ENCODE data around the gene NTRK3.
A peak's percentile ranks its signal among the peaks of the same experiment; 100 is the strongest.

NTRK3 gene

GRCh38 chr15:87887177-87887576, 369.4 kb downstream of the NTRK3 start:
- no peak for TF ChIP-seq CTCF (IDR thresholded peaks at IDR 0.05; ENCODE audit: low read depth, low read length)
- no peak overlapping the region for H3K4me3 ChIP-seq (ENCODE audit: low read depth, low read length)
- in situ Hi-C loops (cut with HindIII; ENCODE audit: low sequenced_read_pairs): no loop called here
- no peak for DNase-seq (ENCODE audit: low read depth, low spot score)

GRCh38 chr15:87881026-87881425, 375.5 kb downstream of the NTRK3 start:
- H3K4me3 ChIP-seq (ENCODE audit: low read depth, low read length): no peak overlapping the region
- no peak for TF ChIP-seq CTCF (IDR thresholded peaks at IDR 0.05; ENCODE audit: low read depth, low read length)
- in situ Hi-C loops (cut with HindIII; ENCODE audit: low sequenced_read_pairs): no loop called here
- no peak for DNase-seq (ENCODE audit: low read depth, low spot score)

GRCh38 chr15:87877822-87878542, 378.6 kb downstream of the NTRK3 start:
- TF ChIP-seq CTCF (IDR thresholded peaks at IDR 0.05; ENCODE audit: low read depth, low read length): no peak
- in situ Hi-C loops (cut with HindIII; ENCODE audit: low sequenced_read_pairs): no loop called here
- peak; percentile 6 for DNase-seq (ENCODE audit: low read depth, low spot score)
- no peak overlapping the region for H3K4me3 ChIP-seq (ENCODE audit: low read depth, low read length)

GRCh38 chr15:87877114-87877810, 379.3 kb downstream of the NTRK3 start:
- no peak overlapping the region for H3K4me3 ChIP-seq (ENCODE audit: low read depth, low read length)
- peak; percentile 55 for DNase-seq (ENCODE audit: low read depth, low spot score)
- in situ Hi-C loops (cut with HindIII; ENCODE audit: low sequenced_read_pairs): no loop called here
- no peak for TF ChIP-seq CTCF (IDR thresholded peaks at IDR 0.05; ENCODE audit: low read depth, low read length)

GRCh38 chr15:87874896-87875711, 381.4 kb downstream of the NTRK3 start:
- peak; percentile 66 for DNase-seq (ENCODE audit: low read depth, low spot score)
- in situ Hi-C loops (cut with HindIII; ENCODE audit: low sequenced_read_pairs): no loop called here
- TF ChIP-seq CTCF (IDR thresholded peaks at IDR 0.05; ENCODE audit: low read depth, low read length): no peak
- no peak overlapping the region for H3K4me3 ChIP-seq (ENCODE audit: low read depth, low read length)

- in situ Hi-C loops (cut with HindIII; ENCODE audit: low sequenced_read_pairs): no loop called here
- no peak overlapping the region for H3K4me3 ChIP-seq (ENCODE audit: low read depth, low read length)
- no peak for DNase-seq (ENCODE audit: low read depth, low spot score)
- no peak for TF ChIP-seq CTCF (IDR thresholded peaks at IDR 0.05; ENCODE audit: low read depth, low read length)
Measured at GRCh38 chr15:87873516-87873915, 383.0 kb downstream of the NTRK3 start.

Data from astrocyte of the spinal cord (primary cell).